GM12891 (cell line): Measurements from ENCODE around the gene PRDM16.

Experiments used
- POLR2A ChIP-seq: IDR thresholded peaks from 2 replicates; pipeline ENCODE4 v1.6.1; 2011; ENCODE audit warnings: low read depth, low read length, control low read depth
- POLR2AphosphoS5 ChIP-seq: IDR thresholded peaks from 2 replicates; pipeline ENCODE4 v1.6.1; 2011; ENCODE audit warnings: low read depth, low read length, control low read depth
- TAF1 ChIP-seq: IDR thresholded peaks from 2 replicates; pipeline ENCODE4 v1.6.1; 2011; ENCODE audit warnings: low read depth, low read length, control low read depth

DNA sequence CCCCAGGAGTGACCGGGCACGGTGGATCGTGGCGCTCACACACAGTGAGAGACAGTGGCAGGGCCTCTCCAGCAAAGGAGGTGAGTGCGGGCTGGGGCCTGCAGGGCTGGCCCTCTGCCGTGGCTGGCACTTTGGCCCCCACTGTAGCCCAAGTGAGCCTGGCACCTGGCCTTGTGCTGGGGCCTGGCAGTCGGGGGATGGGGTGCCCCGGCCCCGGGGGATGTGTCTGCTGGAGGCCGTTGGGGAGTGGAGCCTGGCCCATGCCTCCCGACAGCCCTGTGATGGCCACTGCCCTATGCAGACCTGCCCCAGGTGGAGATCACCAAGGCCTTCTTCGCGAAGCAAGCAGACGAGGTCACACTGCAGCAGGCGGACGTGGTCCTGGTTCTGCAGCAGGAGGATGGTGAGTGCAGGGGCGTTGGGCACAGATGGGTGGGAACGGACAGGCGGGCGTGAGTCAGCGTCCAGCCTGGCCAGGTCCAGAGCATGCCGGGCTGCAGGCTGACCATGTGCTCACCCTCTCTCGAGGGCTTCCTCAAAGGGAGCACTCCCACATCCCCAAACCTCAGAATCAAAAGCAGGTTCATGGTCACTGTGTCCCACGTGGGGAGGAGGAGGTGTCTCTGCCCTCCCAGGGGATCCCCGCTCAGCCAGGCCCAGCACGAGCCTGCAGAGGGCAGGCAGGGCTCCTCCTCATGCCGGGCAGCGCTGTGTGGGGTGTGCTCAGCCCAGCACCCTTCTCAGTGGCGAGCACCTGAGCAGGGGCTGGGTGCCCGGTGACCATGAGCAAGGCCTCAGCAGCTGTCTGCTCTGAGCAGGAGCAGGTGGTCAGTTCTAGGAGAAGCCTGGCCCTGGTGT, 410.7 kb downstream of the PRDM16 start:
- TF ChIP-seq POLR2A (no peak), TAF1 (no peak), POLR2AphosphoS5 (no peak)
